GM10248 (cell line): ENCODE data around the gene XYLT1.

Experiments used
- CTCF ChIA-PET: fragments of 300-600 bp; sonication (Branson Sonifier 250); formaldehyde crosslinking; extraction: SDS; loops from one replicate; lab custom pipeline; 2021; ENCODE audit warnings: antibody characterized with exemption; lab: Yijun Ruan, JAX
- POLR2A ChIA-PET: fragments of 350-650 bp; sonication (Branson Sonifier 250); formaldehyde crosslinking; extraction: SDS; loops from one replicate; lab custom pipeline; 2020; ENCODE audit warnings: antibody characterized with exemption; lab: Yijun Ruan, JAX
- DNase-seq: peaks from one replicate; pipeline ENCODE4 v3.0.0; 2012; ENCODE audit errors: extremely low spot score
- TF ChIP-seq, protein P1 (sequence below): IDR thresholded peaks from 2 replicates; pipeline ENCODE4 v1.5.1; 2012; ENCODE audit warnings: mild to moderate bottlenecking, low read depth; ENCODE audit errors: extremely low read depth, missing control alignments, control extremely low read depth

The XYLT1 gene

DNA sequence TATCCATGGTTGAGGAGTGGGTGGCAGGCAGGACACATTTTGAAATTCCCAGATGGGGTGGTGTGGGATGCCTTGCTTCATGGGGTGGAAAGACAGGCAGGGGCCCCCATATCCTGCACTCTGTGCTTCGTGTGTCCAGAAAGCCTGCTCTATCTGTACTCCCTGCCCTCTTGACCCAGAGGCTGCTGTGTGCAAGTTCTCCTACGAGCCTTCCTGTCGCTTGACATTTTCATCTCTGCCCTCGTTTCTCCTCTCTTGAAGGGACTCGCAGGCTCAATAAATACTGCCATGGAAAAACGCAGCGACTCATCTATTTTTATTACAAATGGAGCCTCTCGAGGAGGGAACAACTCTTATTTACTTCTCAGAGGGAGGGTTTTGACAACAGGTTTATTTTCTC lies 254.8 kb downstream of the XYLT1 start:
- POLR2A ChIA-PET = no interaction called here
- TF ChIP-seq, protein P1, sequence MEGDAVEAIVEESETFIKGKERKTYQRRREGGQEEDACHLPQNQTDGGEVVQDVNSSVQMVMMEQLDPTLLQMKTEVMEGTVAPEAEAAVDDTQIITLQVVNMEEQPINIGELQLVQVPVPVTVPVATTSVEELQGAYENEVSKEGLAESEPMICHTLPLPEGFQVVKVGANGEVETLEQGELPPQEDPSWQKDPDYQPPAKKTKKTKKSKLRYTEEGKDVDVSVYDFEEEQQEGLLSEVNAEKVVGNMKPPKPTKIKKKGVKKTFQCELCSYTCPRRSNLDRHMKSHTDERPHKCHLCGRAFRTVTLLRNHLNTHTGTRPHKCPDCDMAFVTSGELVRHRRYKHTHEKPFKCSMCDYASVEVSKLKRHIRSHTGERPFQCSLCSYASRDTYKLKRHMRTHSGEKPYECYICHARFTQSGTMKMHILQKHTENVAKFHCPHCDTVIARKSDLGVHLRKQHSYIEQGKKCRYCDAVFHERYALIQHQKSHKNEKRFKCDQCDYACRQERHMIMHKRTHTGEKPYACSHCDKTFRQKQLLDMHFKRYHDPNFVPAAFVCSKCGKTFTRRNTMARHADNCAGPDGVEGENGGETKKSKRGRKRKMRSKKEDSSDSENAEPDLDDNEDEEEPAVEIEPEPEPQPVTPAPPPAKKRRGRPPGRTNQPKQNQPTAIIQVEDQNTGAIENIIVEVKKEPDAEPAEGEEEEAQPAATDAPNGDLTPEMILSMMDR = no peak

DNA sequence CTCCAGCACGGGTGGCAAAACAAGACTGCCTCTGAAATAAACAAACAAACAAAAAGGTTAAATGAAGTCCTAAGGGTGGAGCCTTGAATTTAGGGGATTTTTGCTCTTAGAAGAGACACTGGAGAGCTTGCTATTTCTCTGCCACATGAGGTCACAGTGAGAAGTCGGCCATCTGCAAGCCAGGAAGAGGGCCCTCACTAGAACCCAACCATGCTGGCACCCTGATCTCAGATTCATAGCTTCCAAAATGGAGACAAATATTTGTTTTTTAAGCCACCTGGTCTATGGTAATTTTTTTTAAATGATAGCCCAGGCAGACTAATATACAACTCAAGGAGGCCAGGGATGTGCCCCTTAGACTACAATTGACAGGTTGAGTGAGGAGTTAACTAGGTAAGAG lies 255.5 kb downstream of the XYLT1 start:
- no peak for DNase-seq
- ChIA-PET POLR2A (no interaction called here), CTCF (no interaction called here)
- TF ChIP-seq, protein P1 = no peak

More for the DNA sequence above, 254.8 kb downstream of the XYLT1 start:
- DNase-seq = no peak
- CTCF ChIA-PET = interaction anchor here (2.2 kb wide), 1 partner anchor 20 kb away, joined by 9 read pairs; no protein-coding TSS in a partner anchor

DNA sequence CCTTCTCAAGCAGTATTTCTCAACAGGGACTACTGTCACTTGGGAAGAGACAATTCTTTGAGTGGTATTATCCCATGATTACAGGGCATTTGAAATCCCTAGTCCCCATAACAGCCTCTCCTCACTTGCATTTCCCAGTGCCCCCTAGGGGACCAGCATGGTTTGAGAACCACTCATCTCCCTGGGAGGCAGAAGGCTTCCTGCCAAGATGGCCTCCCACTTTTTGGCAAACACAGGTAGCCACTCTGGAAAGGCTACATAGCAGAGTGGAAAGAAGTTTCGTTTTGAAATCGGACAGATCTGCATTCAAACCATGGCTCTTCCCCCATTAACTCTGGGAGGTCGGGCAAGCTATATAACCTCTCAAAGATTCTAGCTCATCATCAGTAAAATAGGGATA lies 256.8 kb downstream of the XYLT1 start:
- ChIA-PET POLR2A (no interaction called here), CTCF (no interaction called here)
- TF ChIP-seq, protein P1 = no peak
- no peak for DNase-seq

DNA sequence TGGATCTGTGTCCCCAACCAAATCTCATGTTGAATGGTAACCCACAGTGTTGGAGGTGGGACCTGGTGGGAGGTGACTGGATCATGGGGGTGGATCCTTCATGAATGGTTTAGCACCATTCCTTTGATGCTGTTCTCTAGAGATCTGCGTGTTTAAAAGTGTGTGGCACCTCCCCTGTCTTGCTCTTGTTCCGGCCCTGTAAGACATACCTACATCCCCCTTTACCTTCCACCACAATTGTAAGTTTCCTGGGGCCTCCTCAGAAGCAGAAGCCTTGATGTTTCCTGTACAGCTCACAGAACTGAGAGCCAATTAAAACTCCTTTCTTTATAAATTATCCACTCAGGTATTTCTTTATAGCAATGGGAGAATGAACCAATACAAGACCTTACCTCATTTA lies 257.7 kb downstream of the XYLT1 start:
- TF ChIP-seq, protein P1 = no peak
- POLR2A ChIA-PET = no interaction called here
- DNase-seq = no peak
- CTCF ChIA-PET = no interaction called here

DNA sequence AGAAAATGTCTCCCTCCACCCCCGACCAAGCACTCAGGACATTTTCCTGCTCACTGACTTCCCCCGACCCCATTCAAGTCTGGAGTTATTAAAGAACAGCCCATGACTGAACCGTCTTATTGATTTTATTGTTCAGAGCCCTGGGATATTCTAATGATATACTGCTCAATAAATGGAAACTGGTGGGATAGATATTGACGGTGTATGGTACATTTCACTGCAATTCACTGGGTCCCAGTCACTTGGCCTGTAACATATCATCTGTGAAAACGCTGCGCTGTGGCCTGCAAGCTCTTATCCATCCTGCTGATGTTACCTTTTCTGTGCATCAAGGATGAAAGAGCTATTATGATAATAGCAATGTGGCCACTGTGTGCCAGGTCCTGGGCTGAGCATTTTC lies 258.2 kb downstream of the XYLT1 start:
- ChIA-PET POLR2A (no interaction called here), CTCF (interaction anchor here (1.0 to 1.3 kb wide), 2 partner anchors 10 to 30 kb away, joined by 3 to 6 read pairs; no protein-coding TSS in a partner anchor)
- TF ChIP-seq, protein P1 = no peak
- DNase-seq = no peak

DNA sequence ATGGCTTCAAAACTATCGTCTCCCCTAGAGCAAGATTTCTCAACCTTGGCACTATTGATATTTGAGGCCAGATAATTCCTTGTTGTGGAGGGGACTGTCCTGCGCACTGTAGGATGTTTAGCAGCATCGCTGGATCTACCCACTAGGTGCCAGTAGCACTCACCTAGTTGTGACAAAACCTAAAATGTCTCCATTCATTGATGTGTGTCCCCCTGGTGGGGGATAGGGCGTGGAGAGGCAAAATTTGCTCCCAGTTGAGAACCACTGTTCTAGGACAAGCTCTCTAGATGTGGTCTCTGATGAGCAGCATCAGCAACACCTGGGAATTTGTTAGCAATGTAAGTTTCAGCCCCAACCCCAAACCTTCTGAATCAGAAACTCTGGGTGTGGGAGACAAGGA lies 259.0 kb downstream of the XYLT1 start:
- TF ChIP-seq, protein P1 = peak; percentile 37
- DNase-seq = no peak
- ChIA-PET POLR2A (no interaction called here), CTCF (interaction anchor here (1.0 to 1.3 kb wide), 2 partner anchors 10 to 29 kb away, joined by 3 to 6 read pairs; no protein-coding TSS in a partner anchor)
